ENCODE data around the gene SERPINF2.
A peak's percentile ranks its signal among the peaks of the same experiment; 100 is the strongest.

SERPINF2 gene

GRCh38 chr17:1800240-1800639 is 57.6 kb downstream of the SERPINF2 start:
- no peaks in the 10 kb centered on the region for H4K20me1 ChIP-seq (ENCODE audit: insufficient read depth, low read length)
- H3K36me3 ChIP-seq (ENCODE audit: insufficient read depth, low read length): peaks cover 76% of the 10 kb centered on the region
- H3K4me1 ChIP-seq (ENCODE audit: insufficient read depth, low read length, severe bottlenecking): peaks cover 8% of the 10 kb centered on the region
- no peak overlapping the region for H2AFZ ChIP-seq (ENCODE audit: low read length)
- no peaks in the 10 kb centered on the region for H3F3A ChIP-seq (ENCODE audit: insufficient read depth, low read length)
- H3K4me2 ChIP-seq (ENCODE audit: low read length): no peak overlapping the region
- no peaks in the 10 kb centered on the region for H3K9me2 ChIP-seq (ENCODE audit: low read depth, low read length)
- TF ChIP-seq CTCF (IDR thresholded peaks at IDR 0.05; ENCODE audit: low read length) (no peak), EZH2 (IDR thresholded peaks at IDR 0.05; ENCODE audit: borderline replicate concordance, low read length) (no peak)
- no peaks in the 10 kb centered on the region for H3K27me3 ChIP-seq (ENCODE audit: insufficient read depth, low read length)
- H3K9ac ChIP-seq (ENCODE audit: low read length): no peak overlapping the region
- H3K9me3 ChIP-seq (ENCODE audit: low read length): no peaks in the 10 kb centered on the region
- H3K27ac ChIP-seq (ENCODE audit: low read depth, low read length, poor library complexity, severe bottlenecking): no peak overlapping the region
- no peaks in the 10 kb centered on the region for H3K79me2 ChIP-seq (ENCODE audit: insufficient read depth, low read length)
- no peak overlapping the region for H3K4me3 ChIP-seq (ENCODE audit: low read depth, low read length, poor library complexity, severe bottlenecking)

- H4K20me1 ChIP-seq (ENCODE audit: insufficient read depth, low read length): no peaks in the 10 kb centered on the region
- H3K4me1 ChIP-seq (ENCODE audit: insufficient read depth, low read length, severe bottlenecking): peaks cover 8% of the 10 kb centered on the region
- no peak for TF ChIP-seq EZH2 (IDR thresholded peaks at IDR 0.05; ENCODE audit: borderline replicate concordance, low read length)
- TF ChIP-seq CTCF (IDR thresholded peaks at IDR 0.05; ENCODE audit: low read length): no peak
- no peaks in the 10 kb centered on the region for H3F3A ChIP-seq (ENCODE audit: insufficient read depth, low read length)
- H3K36me3 ChIP-seq (ENCODE audit: insufficient read depth, low read length): peaks cover 76% of the 10 kb centered on the region
- H3K9ac ChIP-seq (ENCODE audit: low read length): no peak overlapping the region
- no peak overlapping the region for H2AFZ ChIP-seq (ENCODE audit: low read length)
- H3K4me3 ChIP-seq (ENCODE audit: low read depth, low read length, poor library complexity, severe bottlenecking): no peak overlapping the region
- no peaks in the 10 kb centered on the region for H3K9me3 ChIP-seq (ENCODE audit: low read length)
- no peaks in the 10 kb centered on the region for H3K79me2 ChIP-seq (ENCODE audit: insufficient read depth, low read length)
- H3K9me2 ChIP-seq (ENCODE audit: low read depth, low read length): no peaks in the 10 kb centered on the region
- H3K4me2 ChIP-seq (ENCODE audit: low read length): no peak overlapping the region
- no peaks in the 10 kb centered on the region for H3K27me3 ChIP-seq (ENCODE audit: insufficient read depth, low read length)
- no peak overlapping the region for H3K27ac ChIP-seq (ENCODE audit: low read depth, low read length, poor library complexity, severe bottlenecking)
Measured at GRCh38 chr17:1800712-1801111, 58.0 kb downstream of the SERPINF2 start.

- no peaks in the 10 kb centered on the region for H3K9me3 ChIP-seq (ENCODE audit: low read length)
- no peak overlapping the region for H3K4me2 ChIP-seq (ENCODE audit: low read length)
- TF ChIP-seq CTCF (IDR thresholded peaks at IDR 0.05; ENCODE audit: low read length) (no peak), EZH2 (IDR thresholded peaks at IDR 0.05; ENCODE audit: borderline replicate concordance, low read length) (no peak)
- no peak overlapping the region for H3K9ac ChIP-seq (ENCODE audit: low read length)
- no peaks in the 10 kb centered on the region for H3K79me2 ChIP-seq (ENCODE audit: insufficient read depth, low read length)
- H3K27ac ChIP-seq (ENCODE audit: low read depth, low read length, poor library complexity, severe bottlenecking): peak overlapping the region; percentile 39
- no peak overlapping the region for H2AFZ ChIP-seq (ENCODE audit: low read length)
- peaks cover 8% of the 10 kb centered on the region for H3K4me1 ChIP-seq (ENCODE audit: insufficient read depth, low read length, severe bottlenecking)
- no peak overlapping the region for H3K4me3 ChIP-seq (ENCODE audit: low read depth, low read length, poor library complexity, severe bottlenecking)
- H4K20me1 ChIP-seq (ENCODE audit: insufficient read depth, low read length): no peaks in the 10 kb centered on the region
- peaks cover 67% of the 10 kb centered on the region for H3K36me3 ChIP-seq (ENCODE audit: insufficient read depth, low read length)
- H3K27me3 ChIP-seq (ENCODE audit: insufficient read depth, low read length): no peaks in the 10 kb centered on the region
- no peaks in the 10 kb centered on the region for H3F3A ChIP-seq (ENCODE audit: insufficient read depth, low read length)
- no peaks in the 10 kb centered on the region for H3K9me2 ChIP-seq (ENCODE audit: low read depth, low read length)
Measured at GRCh38 chr17:1802429-1802828, 59.8 kb downstream of the SERPINF2 start.
